ENCODE data around the gene SLC4A2. TPM values are rescaled to one million over a fixed set of nuclear protein-coding genes. Genes with fewer than 3 reads are reported as not detected.

The SLC4A2 gene
- total RNA-seq, 2 donors from 2014 or later, result 76.7 to 169 TPM

DNA sequence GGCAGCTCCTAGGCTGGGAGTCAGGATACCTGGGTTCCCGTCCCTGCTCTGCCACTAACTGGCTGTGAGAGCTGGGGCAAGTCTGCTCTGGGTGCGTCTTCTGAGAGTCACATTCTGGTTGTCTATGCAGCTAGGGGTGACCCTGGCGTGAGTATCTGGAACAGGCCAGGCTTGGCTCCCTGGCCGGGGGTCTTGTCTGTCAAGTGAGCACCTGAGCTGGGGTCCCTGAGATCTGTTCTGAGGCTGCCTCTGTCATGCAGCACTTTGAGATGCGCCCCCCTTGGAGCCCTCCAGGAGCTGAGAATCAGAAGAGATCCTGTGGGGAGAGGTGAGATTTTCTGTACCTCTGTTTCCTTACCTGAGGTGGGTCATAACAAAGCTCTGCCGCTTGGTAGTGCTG is 34.4 kb downstream of the SLC4A2 start:
- no peak for DNase-seq
- Histone ChIP-seq H3K9me3 (no peaks in the 10 kb centered on the region), H3K9ac (ENCODE audit: low read depth in 2 of 2, low read length in 2 of 2) (no peak overlapping the region), H3K27ac (no peak overlapping the region), H3K4me3 (no peak overlapping the region), H3K27me3 (no peaks in the 10 kb centered on the region), H3K36me3 (no peaks in the 10 kb centered on the region), H3K4me1 (peaks cover 4% of the 10 kb centered on the region)
- TF ChIP-seq, protein P1, sequence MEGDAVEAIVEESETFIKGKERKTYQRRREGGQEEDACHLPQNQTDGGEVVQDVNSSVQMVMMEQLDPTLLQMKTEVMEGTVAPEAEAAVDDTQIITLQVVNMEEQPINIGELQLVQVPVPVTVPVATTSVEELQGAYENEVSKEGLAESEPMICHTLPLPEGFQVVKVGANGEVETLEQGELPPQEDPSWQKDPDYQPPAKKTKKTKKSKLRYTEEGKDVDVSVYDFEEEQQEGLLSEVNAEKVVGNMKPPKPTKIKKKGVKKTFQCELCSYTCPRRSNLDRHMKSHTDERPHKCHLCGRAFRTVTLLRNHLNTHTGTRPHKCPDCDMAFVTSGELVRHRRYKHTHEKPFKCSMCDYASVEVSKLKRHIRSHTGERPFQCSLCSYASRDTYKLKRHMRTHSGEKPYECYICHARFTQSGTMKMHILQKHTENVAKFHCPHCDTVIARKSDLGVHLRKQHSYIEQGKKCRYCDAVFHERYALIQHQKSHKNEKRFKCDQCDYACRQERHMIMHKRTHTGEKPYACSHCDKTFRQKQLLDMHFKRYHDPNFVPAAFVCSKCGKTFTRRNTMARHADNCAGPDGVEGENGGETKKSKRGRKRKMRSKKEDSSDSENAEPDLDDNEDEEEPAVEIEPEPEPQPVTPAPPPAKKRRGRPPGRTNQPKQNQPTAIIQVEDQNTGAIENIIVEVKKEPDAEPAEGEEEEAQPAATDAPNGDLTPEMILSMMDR (IDR thresholded peaks at IDR 0.05), result no peak
- intact Hi-C loops (cut with DNase I), result no loop called here

DNA sequence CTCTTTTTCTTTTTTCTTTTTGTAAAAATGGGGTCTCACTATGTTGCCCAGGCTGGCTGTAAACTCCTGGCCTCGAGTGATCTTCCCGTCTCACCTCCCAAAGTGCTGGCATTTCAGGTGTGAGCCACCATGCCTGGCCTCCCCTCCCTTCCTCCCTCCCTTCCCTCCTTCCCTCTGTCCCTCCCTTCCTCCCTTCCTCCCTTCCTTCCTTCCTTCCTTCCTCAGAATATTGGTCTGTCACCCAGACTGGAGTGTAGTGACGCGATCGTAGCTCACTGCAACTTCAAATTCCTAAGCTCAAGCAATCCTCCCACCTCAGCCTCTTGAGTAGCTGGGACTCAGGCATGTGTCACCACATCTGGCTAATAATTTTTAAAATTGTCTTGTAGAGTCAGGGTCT is 35.3 kb downstream of the SLC4A2 start:
- Histone ChIP-seq H3K9me3 (no peaks in the 10 kb centered on the region), H3K27ac (no peak overlapping the region), H3K4me3 (no peak overlapping the region), H3K36me3 (no peaks in the 10 kb centered on the region), H3K4me1 (peaks cover 4% of the 10 kb centered on the region), H3K27me3 (no peaks in the 10 kb centered on the region), H3K9ac (ENCODE audit: low read depth in 2 of 2, low read length in 2 of 2) (no peak overlapping the region)
- intact Hi-C loops (cut with DNase I), result no loop called here
- DNase-seq, result no peak
- TF ChIP-seq, protein P1 (IDR thresholded peaks at IDR 0.05), result no peak

GRCh38 chr7:151095123-151095797 is 35.9 kb downstream of the SLC4A2 start:
- no peaks in the 10 kb centered on the region for H3K36me3 ChIP-seq
- no peaks in the 10 kb centered on the region for H3K9me3 ChIP-seq
- no peak for DNase-seq
- H3K9ac ChIP-seq (ENCODE audit: low read depth in 2 of 2, low read length in 2 of 2), result no peak overlapping the region
- TF ChIP-seq, protein P1 (IDR thresholded peaks at IDR 0.05), result no peak
- H3K27ac ChIP-seq, result no peak overlapping the region
- H3K4me3 ChIP-seq, result no peak overlapping the region
- H3K27me3 ChIP-seq, result no peaks in the 10 kb centered on the region
- intact Hi-C loops (cut with DNase I), result no loop called here
- peaks cover 4% of the 10 kb centered on the region for H3K4me1 ChIP-seq

GRCh38 chr7:151095828-151096475 is 36.6 kb downstream of the SLC4A2 start:
- TF ChIP-seq, protein P1 (IDR thresholded peaks at IDR 0.05), result no peak
- no peak for DNase-seq
- no peaks in the 10 kb centered on the region for H3K36me3 ChIP-seq

DNA sequence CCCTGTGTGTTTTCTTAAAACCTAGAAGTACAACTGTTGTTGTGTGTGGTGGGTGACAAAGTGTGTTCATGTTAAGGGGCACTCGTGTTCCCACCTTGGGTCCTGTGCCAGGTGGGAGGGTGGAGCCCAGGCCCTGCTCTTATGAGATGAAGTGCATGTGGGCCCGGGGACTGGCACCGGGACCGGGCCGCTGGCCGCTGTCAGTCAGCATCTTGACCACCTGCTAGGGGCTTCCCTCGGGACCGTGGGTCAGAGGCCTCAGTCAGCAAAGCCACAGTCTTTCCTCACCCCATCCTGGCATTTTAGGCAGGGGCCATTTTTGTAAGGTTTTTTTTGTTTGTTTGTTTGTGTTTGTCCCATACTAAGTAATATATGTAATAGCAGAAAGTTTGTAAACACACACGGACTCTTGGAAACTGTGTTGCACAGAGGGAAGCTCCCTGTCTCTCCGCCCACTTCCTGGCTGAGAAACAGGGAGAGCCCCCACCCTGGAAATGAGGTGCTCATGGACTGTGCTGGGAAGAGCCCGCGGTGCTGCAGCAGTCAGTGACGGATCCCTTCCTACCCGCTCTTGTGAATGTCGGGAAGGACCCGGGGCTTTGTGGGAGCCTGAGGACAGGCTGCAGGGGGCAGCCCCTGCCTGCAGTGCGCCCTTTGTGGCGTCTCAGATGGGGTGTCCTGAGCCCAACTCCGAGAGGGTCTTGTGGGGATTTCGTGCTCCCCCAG is 40.3 kb downstream of the SLC4A2 start:
- Histone ChIP-seq H3K9me3 (no peaks in the 10 kb centered on the region), H3K4me1 (no peaks in the 10 kb centered on the region), H3K27me3 (no peaks in the 10 kb centered on the region), H3K27ac (no peak overlapping the region), H3K9ac (ENCODE audit: low read depth in 2 of 2, low read length in 2 of 2) (no peak overlapping the region), H3K36me3 (no peaks in the 10 kb centered on the region), H3K4me3 (no peak overlapping the region)
- intact Hi-C loops (cut with DNase I), result no loop called here
- DNase-seq, result no peak
- TF ChIP-seq, protein P1 (IDR thresholded peaks at IDR 0.05), result no peak

More at GRCh38 chr7:151095828-151096475, 36.6 kb downstream of the SLC4A2 start:
- Histone ChIP-seq H3K4me3 (no peak overlapping the region), H3K4me1 (peaks cover 4% of the 10 kb centered on the region), H3K27ac (no peak overlapping the region), H3K9ac (ENCODE audit: low read depth in 2 of 2, low read length in 2 of 2) (no peak overlapping the region), H3K9me3 (no peaks in the 10 kb centered on the region), H3K27me3 (no peaks in the 10 kb centered on the region)
- intact Hi-C loops (cut with DNase I), result no loop called here
